ENCODE results near the gene GSTA2.
"Not testable (repeated sequence)": the region's sequence is repeated elsewhere in the genome, so short reads cannot be mapped to it uniquely, and the experiment has no call there.

GSTA2 gene

DNA sequence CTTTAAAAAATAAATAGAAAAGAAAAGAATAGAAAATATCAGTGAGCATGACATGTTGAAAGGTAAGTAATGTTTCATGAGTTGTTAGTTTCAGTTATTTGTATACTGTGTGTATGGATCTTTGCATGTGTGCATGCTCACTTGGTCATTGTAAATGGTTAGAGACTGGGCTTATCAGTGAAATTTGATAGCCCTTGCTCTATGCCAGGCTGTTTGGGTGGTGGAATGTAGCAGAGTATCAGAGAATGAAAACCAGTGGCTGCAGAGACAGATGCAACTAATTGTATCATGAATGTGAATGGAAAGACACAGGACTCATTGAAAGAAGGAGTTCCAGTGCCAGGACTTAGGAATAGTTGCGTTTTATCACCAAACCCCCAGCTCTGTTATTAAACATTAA is 4.2 kb downstream of the GSTA2 start:
- DNase-seq = no peak

DNA sequence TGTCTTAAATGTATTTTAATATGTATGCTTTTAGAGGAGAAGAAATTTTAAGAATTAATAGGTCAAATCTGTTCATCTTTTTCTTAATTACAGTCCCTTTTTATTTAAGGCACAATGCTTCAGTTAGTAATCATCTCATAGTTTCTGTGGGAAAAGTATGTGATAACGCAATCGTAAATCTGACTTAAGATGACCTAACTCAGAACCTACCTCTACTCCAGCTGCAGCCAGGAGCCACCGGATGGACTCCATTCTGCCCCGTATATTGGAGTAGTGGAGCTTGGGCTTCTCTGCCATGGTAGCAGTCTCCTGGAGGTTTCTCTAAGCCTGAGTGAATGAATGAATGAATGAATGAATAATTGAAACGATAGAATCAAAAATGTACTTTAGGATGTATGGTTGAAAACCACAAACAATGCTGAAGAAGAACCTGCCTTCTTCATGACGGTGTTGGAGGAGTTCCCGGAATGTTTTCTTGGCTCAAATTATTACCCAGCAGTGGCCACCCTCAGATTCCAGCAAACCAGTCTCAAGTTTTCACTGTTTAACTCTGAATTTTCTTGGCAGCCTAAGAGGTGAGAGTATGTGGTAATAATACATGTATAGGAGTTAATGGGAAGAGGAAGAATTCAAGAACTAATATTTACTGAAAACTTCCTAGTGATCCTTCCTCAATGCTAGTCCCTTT is 5.5 kb downstream of the GSTA2 start:
- DNase-seq = not testable (repeated sequence)

DNA sequence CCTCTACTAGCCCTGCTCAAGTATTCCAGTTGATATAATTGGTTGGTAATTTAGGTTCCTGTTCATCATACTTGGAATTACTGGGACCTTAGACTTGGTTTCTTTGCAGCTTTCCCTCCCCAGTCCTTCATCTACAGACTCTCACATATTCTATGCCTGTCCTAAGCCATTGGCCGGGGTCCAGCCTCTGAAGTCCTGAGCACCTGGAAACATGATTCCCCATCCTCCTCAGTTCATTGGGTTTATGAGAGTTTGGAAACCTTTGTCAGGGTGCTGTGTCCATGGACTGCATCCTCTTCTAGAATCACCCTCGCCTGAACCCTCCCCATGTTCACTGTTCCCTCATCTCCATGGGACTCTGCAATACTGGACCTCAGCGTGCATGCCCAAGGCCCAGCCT is 8.8 kb downstream of the GSTA2 start:
- no peak for DNase-seq

DNA sequence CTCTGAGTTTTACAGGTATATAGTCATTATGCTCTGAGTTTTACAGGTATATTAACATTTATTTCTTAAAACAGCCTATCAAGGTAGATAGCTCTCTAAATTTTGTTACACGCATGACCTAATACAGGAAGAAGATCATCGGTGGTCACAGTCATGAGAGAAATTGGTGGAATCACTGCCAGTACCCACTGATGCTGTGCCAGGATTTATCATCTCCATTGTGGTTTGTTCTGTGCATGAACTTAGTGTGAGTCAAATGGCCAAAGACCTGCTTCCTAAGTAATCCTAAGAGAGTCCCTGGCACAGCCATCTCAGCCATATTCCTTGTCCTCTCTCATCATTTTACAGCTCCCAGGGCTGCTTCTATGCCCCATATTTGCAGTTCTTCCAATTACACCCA is 10.1 kb downstream of the GSTA2 start:
- DNase-seq = not testable (repeated sequence)

DNA sequence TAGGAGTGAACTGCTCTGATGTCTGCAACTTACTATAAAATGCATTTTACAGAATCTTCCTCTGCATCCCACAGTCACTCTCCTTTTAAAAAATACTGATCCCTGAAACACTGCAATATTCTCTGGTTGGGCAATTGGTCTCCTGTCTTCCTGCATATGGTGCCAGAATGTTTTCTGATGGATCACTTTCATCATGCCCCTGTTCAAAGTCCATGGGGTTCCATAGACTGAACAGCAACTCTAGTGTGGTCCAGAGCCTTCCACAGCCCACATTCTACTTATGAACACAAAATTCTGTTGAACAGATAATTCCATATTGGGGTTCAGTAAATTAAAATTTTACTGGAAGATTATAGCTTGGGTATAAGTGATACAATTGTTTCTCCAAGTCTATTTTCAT is 11.0 kb downstream of the GSTA2 start:
- DNase-seq = no peak

DNA sequence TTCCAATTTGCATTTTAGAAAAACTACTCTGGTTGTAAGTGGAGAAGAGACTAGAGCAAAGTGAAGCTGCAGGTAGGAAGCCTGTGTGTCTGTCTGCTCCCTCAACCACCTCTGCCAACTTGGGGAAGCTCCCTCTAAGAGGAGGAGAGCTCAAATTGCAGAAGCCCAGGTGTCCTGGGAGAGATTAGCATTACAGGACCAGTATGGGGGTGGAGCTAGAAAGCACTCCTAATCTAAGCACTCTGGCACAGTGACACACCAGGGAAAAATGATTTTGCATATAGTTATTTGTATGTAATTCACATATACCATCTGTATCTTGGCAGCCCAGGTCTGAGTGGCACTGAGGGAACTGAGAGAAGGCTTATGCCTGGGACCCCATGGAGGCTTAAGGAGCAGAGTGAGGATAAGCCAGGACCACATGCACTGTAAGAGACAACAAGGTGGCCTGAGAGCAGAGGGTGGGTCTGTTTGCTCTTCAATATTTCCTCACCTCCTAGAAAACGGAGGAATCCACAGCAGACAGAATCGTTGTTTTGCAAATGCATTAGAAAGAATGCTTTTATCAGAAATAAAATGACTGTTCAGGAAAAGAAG is 13.6 kb downstream of the GSTA2 start:
- no peak for DNase-seq

DNA sequence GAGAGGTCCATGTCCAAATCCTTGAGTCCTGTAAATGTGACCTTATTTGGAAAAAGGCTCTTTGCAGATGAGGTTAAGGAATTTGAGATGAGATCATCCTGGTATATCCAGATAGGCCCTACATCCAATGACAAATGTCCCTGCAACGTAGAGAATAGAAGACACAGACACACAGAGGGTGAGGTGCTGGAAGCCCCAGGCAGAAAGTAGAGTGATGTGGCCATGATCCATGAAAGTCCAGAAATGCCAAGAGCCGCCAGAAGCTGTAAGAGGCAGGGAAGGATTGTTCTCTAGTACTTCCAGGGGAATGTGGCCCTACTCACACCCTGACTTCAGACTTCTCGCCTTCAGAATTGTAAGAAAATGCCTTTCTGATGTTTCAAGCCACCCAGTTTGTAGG is 16.0 kb downstream of the GSTA2 start:
- not testable (repeated sequence) for DNase-seq

DNA sequence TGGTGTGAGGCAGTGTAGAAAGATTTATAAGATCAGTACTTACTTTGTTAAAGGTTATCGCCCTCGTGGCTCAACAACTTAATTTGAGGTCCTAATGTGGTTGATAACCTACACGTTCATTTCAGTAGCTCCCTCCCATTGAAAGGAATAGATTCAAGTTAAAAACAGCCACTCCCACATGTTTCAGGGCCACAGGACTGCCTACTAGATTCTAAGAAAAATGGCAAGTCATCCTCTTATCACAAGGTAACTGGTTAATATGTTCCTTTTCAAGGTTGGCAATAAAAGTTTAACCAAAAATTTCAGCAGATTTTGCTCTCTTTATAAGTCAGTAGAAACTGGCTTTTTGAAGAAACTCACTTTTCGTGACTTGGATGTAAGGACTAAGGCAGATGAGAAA is 17.1 kb downstream of the GSTA2 start:
- no peak for DNase-seq

DNA sequence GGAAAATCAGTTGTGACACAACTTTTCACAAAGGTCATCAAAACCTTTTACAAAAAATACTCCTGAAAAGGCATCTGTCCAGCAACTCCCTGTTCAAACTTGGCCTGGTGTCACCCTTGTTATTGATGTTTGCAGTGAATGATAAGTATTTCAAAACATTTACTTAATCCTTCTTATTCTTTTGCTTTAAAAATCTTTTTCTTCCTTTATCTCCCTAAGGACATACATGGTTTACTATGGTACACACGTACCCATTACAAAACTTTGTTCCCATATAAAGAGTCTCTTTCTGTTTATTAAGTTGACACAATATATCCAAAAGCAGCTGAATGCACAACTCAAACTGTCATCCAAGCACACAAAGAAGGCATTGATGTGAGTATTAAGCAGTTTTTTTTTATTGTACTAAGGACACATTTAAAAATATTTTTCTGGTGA is 17.5 kb downstream of the GSTA2 start:
- DNase-seq = no peak

DNA sequence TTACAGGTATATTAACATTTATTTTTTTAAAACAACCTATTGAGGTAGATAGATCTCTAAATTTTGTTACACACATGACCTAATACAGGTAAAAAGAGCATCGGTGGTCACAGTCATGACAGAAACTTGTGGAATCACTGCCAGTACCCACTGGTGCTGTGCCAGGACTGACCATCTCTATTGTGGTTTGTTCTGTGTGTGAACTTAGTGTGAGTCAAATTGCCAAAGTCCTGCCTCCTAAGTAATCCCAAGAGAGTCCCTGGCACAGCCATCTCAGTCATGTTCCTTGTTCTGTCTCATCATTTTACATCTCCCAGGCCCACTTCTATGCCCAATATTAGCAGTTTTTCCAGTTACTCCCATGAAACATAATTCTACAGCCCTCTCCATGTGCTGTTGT is 21.4 kb downstream of the GSTA2 start:
- no peak for DNase-seq

DNA sequence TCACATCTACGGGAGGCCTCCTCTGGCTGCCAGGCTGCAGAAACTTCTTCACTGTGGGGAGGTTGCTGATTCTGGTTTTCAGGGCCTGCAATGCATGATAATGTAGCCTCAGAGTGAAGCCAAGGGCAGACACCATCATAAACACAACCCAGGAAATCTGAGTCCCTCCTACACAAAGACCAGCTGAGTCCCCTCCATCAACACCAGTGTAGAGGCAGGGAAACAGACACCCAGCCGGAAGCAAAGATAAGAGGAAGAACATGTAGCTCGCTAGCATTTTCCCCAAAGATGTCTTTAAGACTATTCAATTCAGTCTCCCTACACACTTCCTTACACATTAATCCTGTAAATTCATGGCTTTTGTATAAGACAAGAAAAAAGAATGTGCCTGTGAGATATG is 23.6 kb downstream of the GSTA2 start:
- no peak for DNase-seq

DNA sequence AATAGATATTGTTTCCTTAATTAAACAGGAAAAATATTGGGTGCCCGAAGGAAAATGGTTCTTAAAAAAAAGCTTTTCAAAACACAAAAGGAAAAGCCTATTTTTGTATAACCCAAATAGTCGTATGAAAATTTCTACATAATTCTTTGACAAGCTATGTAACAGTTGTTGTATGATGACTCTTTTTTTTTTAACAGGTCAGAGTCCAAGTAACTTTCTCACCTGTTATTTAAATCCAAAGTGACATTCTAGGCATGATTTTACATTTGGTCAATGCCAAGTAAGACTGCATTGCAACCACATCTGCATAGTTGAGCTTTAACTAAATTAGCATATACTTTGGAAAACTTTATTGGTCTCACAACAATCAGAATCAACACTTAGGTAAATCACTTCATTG is 24.1 kb downstream of the GSTA2 start:
- no peak for DNase-seq

DNA sequence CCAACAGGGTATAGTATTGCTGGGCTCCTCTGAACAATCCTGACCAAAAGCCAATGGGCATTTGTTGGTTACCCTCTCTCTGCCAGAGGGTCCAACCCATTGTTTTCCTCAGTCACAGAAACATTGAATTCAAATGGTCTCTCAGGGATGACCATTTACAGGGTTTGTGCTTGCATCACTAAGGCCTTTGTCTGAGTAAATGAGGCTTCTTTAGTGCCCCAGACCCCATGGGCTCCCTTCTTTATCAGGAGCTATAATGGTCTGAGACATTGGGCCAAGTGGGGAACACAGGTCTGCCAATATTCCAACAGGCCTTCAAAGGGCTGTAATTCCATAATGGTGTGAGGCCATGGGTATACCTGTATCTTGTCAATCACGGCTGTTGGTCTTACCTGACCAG is 27.1 kb downstream of the GSTA2 start:
- no peak for DNase-seq

DNA sequence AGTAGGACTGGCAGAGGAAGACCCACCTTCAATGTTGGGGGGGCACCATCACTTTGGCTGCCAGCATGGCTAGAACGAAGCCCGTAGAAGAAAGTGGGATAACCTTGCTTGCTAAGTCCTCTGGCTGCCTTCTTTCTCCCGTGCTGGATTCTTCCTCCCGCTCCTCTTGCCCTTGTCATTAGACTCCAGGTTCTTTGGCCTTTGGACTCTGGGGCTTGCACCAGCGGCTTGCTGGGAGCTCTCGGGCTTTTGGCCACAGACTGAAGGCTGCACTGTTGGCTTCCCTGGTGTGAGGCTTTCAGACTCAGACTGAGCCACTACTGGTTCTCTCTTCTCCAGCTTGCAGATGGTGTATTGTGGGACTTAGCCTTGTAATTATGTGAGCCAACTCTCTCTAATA is 28.2 kb downstream of the GSTA2 start:
- no peak for DNase-seq

DNA sequence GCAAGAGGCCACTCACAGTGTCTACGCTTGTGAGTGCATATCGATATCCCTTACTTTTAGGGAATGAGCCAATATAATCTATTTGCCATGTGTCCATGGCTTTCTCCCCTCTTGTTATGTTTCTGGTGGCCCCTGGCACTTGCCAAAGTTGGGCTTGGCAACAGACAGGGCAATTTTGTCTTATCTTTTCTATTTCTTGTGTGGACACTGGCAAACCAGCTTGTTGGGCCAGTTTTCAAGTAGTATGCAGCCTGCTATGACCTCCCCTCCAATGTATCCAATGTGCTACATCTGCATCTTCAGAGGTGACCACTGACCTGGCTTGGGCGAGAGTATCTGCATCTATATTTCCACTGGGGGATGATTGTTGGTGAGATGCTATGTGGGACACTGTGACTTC is 29.2 kb downstream of the GSTA2 start:
- no peak for DNase-seq

DNA sequence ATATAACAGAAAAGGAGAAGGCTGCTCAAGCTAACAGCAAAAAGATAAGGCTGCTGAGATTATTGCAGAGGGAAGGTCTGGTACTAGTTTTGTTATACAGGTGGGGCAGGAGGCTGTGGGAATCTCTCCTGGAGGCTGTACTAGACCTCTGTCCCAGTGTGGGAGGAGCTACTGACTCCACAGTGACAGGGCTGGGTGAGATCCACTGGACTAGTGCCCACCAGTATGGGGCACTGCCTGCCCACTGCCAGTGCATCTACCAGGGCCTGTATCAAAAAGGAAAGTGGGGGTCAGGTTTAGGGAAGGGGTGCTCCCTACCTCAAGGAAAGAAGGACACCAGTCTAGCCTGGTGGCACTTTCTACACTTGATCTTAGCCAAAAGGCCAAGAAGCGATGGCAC is 30.1 kb downstream of the GSTA2 start:
- DNase-seq = no peak

DNA sequence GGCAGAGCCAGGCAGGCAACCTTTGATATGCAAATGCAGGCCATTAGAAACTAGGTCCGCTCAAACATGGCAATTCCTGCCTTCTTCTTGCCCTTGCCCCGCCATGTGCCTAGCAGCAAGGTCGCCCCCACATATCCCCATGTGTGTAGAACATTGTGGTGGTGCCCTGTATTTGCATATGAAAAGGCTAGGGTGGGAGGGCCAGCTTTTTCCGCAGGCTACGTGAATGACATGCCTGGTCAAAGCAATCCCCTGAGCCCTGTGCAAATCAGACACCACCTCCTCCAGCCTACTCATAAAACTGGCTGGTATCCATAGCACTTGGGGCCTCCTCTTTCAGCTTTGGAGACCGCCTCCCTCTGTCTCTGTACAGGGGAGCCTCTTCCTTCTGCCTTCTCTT is 31.6 kb downstream of the GSTA2 start:
- no peak for DNase-seq

DNA sequence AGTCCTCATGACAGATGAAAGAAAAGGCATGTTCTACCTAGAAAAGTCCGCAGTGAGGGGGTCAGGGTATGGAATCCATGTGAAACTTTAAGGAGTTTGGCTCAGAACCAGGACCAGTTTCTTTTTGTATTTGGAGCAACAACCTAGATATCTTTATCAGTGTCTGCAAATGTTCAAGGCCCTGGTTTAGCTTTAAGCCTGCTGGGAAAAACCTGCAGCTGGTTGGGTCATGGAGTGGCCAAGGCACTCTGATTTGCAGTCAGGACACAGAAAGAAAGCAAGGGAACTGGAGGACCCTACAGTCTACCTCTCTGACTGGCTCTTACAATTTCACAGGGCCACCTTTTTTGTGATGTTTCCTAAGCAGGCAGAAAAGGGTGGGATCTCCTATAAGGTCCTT is 33.7 kb downstream of the GSTA2 start:
- no peak for DNase-seq

DNA sequence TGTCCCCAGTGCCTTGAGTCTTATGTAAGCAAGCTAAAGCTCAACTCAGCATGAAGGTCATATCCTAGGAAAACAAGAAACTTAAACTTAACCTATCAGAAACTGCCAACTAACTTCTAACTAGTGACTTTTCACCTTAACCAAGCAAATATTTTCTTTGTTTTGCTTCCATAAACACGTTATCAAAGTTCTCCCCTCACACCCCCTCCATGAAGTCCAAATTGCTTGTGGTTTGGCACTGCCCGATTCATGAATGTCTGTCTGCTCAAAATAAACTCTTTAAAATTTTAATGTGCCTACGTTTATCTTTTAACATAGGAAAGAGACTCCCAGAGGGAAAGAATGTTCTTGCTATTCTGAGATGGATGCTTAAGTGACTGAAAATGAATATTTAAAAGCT is 34.9 kb downstream of the GSTA2 start:
- no peak for DNase-seq

DNA sequence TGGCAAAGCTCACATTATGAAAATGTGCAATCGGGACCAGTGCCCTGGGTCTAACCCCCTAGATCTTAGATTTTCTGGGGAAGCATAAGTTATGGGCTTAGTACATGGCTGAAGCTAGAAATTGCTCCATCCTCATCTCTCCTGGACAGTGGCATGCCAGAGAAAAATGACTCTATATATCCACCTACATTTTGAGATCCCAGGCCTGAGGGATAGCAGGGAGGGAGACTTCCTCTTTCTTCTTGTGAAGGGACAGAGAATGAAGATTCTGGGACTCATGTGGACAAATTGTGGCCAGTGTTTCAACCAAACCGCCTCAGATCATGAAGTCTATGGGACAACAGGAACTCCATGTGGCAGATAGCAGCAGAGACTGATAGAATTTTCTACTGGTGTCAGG is 35.4 kb downstream of the GSTA2 start:
- no peak for DNase-seq

DNA sequence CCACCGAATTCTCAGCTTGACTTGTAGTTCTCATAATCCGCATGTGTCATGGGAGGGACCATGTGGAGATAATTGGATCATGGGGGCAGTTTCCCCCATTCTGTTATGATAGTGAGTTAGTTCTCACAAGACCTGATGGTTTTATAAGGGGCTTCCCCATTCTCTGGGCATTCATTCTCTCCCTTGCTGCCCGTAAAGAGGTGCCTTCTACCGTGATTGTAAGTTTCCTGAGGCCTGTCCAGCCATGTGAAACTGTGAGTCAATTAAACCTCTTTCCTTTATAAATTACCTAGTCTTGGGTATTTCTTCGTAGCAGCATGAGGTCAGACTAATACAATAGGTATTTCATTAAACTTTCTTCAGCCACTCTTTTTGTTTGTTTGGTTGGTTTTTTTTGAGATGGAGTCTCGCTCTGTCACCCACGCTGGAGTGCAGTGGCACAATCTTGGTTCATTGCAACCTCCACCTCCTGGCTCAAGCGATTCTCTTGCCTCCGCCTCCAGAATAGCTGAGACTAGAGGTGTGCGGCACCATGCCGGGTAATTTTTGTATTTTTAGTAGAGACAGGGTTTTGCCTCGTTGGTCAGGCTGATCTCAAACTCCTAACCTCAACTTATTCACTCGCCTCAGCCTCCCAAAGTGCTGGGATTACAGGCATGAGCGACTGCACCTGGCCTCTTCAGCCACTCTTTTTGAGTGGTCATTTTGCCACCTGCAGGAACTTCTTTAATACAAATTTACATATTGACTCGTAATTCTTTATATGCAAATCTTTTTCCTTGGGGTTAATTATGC is 36.3 kb downstream of the GSTA2 start:
- no peak for DNase-seq

DNA sequence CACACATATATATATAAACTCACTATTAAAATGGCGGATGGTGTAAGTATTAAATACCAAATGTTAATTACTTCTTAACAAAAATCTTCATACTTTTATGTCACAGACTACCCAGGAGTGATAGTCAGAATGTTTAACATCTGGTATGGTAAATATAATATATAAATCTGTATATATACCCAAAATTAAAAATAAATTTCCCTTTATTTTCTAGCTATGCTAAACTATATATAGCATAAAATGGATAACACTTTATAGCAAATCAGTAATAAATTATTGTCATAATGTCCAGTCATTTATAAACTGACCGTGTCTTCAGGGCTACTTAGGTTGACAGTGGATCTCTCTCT is 37.1 kb downstream of the GSTA2 start:
- no peak for DNase-seq

DNA sequence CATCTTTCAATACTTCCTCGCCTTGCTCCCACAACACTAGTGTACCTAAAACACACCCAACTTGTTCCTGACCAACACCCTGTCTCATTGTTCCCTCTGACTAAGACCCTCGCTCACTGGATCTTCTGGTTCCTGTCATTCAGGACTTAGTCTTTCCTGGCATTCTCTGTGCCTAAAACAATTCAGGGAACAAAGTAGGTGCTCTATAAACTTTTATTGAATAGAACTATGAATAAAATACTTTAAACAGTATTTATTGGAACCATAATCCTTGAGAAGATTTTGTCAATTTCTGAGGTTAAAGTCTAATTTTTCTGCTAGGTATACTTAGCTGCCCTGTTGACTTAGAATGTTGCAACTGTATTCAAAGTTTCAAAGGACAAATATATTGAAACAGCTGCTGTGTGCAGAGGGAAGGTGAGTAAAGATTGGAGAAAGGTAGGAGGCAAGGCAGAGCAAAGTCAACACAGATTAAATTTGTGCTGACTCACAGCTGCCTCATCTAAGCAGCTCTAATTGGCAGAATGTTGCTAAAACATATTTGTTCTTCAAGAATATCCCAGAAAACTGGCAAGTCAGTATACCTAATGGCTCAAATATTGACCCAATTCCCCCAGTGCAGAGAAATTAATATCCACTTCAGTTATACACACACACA is 37.6 kb downstream of the GSTA2 start:
- DNase-seq = no peak

DNA sequence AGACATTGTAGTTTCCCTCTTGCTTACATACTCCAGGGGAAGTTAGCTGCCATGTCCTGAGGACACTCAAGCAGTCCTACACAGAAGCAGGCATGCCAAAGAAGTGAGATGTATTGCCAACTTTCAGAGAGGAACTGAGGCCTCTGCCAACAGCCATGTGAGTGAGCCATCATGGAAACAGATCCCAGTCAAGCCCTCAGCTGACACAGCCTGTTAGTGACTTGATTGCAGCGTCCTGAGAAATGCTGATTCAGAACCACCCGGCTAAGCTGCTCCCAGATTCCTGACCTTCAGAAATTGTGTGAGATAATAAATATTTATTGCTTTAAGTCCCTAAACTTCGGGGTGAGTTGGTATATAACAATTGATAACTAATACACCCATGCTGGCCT is 38.1 kb downstream of the GSTA2 start:
- DNase-seq = no peak
